H1 (cell line): Measurements from ENCODE around the gene GTF2H3.

Experiments used
- ASH2L ChIP-seq: fragments of 200-600, 300-600 bp; sonication (generic); IDR thresholded peaks from one replicate; pipeline ENCODE4 v1.7.1; 2017; ENCODE audit warnings: low read length
- CEBPB ChIP-seq: IDR thresholded peaks from 2 replicates; pipeline ENCODE4 v1.6.1; 2012; ENCODE audit warnings: low read depth, low read length
- FOSL1 ChIP-seq: IDR thresholded peaks from 2 replicates; pipeline ENCODE4 v1.6.1; 2011; ENCODE audit warnings: mild to moderate bottlenecking, low read depth, low read length, moderate library complexity; ENCODE audit not compliant: insufficient read depth
- RBBP5 ChIP-seq: IDR thresholded peaks from 2 replicates; pipeline ENCODE4 v1.7.1; 2012; ENCODE audit warnings: low read depth, mild to moderate bottlenecking, inconsistent platforms, low read length, moderate library complexity, borderline replicate concordance
- RXRA ChIP-seq: IDR thresholded peaks from 2 replicates; pipeline ENCODE4 v1.6.1; 2011; ENCODE audit warnings: low read depth, mild to moderate bottlenecking, low read length, moderate library complexity; ENCODE audit not compliant: insufficient read depth
- TF ChIP-seq, protein P1 (sequence below): IDR thresholded peaks from 2 replicates; pipeline ENCODE4 v1.6.1; 2012; ENCODE audit warnings: inconsistent platforms
- TF ChIP-seq, protein P2 (sequence below), 3 experiments: IDR thresholded peaks; 1 replicate in 2 of 3; 2 replicates in 1 of 3; pipeline versions ENCODE4 v1.5.1 to v1.6.1; 2011; ENCODE audit warnings: low read length in 3 of 3, mild to moderate bottlenecking in 3 of 3, inconsistent platforms in 2 of 3, low read depth in 1 of 3, moderate library complexity in 1 of 3; ENCODE audit not compliant: insufficient read depth in 1 of 3; ENCODE audit errors: control extremely low read depth in 1 of 3

DNA sequence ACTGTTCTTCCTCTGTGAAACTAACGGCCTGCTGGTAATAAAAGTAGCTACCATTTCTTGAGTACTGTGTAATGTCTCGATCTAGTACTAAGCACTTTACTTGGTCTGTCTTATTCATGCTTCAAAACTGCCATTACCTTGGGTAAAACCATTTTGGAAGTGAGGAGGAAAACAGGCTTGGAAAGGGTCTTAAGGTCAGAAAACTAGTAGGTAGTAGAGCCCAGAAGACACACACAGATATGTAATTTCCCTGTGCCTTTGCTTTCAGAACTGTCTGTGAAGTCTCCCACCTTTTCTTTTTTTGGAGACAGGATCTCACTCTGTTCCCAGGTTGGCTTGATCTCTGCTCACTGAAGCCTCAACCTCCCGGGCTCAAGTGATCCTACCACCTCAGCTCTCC lies 35.1 kb upstream of the GTF2H3 start:
- no peak for TF ChIP-seq RXRA
- TF ChIP-seq, protein P1, sequence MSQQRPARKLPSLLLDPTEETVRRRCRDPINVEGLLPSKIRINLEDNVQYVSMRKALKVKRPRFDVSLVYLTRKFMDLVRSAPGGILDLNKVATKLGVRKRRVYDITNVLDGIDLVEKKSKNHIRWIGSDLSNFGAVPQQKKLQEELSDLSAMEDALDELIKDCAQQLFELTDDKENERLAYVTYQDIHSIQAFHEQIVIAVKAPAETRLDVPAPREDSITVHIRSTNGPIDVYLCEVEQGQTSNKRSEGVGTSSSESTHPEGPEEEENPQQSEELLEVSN: no peak
- TF ChIP-seq, protein P2, sequence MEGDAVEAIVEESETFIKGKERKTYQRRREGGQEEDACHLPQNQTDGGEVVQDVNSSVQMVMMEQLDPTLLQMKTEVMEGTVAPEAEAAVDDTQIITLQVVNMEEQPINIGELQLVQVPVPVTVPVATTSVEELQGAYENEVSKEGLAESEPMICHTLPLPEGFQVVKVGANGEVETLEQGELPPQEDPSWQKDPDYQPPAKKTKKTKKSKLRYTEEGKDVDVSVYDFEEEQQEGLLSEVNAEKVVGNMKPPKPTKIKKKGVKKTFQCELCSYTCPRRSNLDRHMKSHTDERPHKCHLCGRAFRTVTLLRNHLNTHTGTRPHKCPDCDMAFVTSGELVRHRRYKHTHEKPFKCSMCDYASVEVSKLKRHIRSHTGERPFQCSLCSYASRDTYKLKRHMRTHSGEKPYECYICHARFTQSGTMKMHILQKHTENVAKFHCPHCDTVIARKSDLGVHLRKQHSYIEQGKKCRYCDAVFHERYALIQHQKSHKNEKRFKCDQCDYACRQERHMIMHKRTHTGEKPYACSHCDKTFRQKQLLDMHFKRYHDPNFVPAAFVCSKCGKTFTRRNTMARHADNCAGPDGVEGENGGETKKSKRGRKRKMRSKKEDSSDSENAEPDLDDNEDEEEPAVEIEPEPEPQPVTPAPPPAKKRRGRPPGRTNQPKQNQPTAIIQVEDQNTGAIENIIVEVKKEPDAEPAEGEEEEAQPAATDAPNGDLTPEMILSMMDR (IDR thresholded peaks at IDR 0.05; ENCODE audit: control extremely low read depth in 1 of 3, insufficient read depth in 1 of 3, low read depth in 1 of 3, low read length in 3 of 3): no peak
- TF ChIP-seq CEBPB: no peak
- TF ChIP-seq FOSL1: no peak
- no peak for TF ChIP-seq ASH2L
- TF ChIP-seq RBBP5: no peak
